ENCODE measurements around the gene B4GALT5.

- TF ChIP-seq POLR2AphosphoS5 (IDR thresholded peaks at IDR 0.05), result peak in 2 of 3 donors; percentile 15 to 68
- TF ChIP-seq CTCF (IDR thresholded peaks at IDR 0.05), result no peak
- no peak for TF ChIP-seq POLR2A (IDR thresholded peaks at IDR 0.05)
These were observed 119.3 kb downstream of the B4GALT5 start for GRCh38 chr20:49594143-49594930.

All from breast epithelium (tissue), 3 donors.